ENCODE results near the gene GCGR. TPM values are rescaled to one million over a fixed set of nuclear protein-coding genes. Genes with fewer than 3 reads are reported as not detected.

GCGR gene
- total RNA-seq, 1 donor from 2014 or later = not detected

DNA sequence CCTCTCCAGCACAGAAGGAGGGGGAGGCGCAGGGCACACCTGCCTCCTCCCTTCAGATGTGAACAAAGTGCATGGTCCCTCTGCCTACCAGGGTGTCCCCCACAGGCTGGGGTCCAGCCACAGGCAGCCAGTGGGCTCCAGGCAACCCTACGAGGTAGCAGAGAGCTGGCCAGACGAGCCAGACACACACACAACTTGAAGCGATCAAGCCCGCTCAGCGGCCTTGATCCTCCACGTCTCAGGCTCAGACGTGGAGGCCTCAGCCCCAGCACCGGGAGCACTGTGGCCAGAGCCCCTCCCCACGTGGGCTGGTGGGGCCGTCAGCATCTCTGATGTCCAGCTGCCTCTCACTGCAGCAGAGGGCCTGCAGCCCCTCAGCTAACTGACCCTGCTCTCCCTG lies 20.6 kb downstream of the GCGR start:
- Mint-ChIP-seq H3K9me3 (ENCODE audit: low read depth) (no peaks in the 10 kb centered on the region), H3K4me1 (ENCODE audit: low read depth) (peaks cover 8% of the 10 kb centered on the region), H3K27me3 (ENCODE audit: low read depth) (no peaks in the 10 kb centered on the region), H3K4me3 (ENCODE audit: unreplicated experiment) (no peak overlapping the region), H3K27ac (ENCODE audit: unreplicated experiment) (no peak overlapping the region), H3K36me3 (ENCODE audit: low read depth) (peaks cover 8% of the 10 kb centered on the region)
- TF ChIP-seq, protein P1, sequence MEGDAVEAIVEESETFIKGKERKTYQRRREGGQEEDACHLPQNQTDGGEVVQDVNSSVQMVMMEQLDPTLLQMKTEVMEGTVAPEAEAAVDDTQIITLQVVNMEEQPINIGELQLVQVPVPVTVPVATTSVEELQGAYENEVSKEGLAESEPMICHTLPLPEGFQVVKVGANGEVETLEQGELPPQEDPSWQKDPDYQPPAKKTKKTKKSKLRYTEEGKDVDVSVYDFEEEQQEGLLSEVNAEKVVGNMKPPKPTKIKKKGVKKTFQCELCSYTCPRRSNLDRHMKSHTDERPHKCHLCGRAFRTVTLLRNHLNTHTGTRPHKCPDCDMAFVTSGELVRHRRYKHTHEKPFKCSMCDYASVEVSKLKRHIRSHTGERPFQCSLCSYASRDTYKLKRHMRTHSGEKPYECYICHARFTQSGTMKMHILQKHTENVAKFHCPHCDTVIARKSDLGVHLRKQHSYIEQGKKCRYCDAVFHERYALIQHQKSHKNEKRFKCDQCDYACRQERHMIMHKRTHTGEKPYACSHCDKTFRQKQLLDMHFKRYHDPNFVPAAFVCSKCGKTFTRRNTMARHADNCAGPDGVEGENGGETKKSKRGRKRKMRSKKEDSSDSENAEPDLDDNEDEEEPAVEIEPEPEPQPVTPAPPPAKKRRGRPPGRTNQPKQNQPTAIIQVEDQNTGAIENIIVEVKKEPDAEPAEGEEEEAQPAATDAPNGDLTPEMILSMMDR (IDR thresholded peaks at IDR 0.05) = no peak
- no peak for DNase-seq (ENCODE audit: low spot score)

DNA sequence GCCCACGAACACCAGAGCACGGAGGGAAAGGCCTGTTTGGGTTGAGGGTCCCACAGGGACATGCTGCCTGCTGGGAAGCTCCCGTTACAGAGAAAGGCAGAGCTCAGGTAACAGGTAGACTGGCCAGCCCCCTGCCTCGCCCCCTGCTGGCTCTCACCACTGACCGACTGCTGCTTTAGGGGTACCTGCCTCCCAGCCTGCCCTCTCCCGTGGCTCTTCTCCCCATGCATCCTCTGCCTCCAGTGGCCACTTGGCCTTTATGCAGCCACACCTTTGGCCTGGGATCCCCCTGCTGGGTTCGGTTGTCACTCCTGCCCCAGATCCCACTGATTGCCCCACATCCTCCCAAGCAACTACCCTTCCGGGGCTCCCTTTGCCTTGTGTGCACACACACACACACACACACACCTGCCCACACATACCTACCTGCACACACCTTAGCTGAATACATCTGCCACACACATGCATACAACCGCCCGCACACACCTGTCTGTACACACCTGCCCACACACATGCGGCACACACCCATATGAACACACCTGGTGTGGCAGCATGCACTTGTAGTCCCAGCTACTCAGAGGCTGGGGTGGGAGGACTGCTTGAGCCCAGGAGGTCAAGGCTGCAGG lies 22.0 kb downstream of the GCGR start:
- Mint-ChIP-seq H3K4me1 (ENCODE audit: low read depth) (peaks cover 11% of the 10 kb centered on the region), H3K4me3 (ENCODE audit: unreplicated experiment) (no peak overlapping the region), H3K27ac (ENCODE audit: unreplicated experiment) (no peak overlapping the region), H3K36me3 (ENCODE audit: low read depth) (peaks cover 8% of the 10 kb centered on the region), H3K9me3 (ENCODE audit: low read depth) (no peaks in the 10 kb centered on the region), H3K27me3 (ENCODE audit: low read depth) (no peaks in the 10 kb centered on the region)
- no peak for DNase-seq (ENCODE audit: low spot score)
- TF ChIP-seq, protein P1 (IDR thresholded peaks at IDR 0.05) = no peak

GRCh38 chr17:81828656-81829055 lies 24.7 kb downstream of the GCGR start:
- Mint-ChIP-seq H3K27ac (ENCODE audit: unreplicated experiment) (no peak overlapping the region), H3K4me1 (ENCODE audit: low read depth) (peaks cover 27% of the 10 kb centered on the region), H3K4me3 (ENCODE audit: unreplicated experiment) (no peak overlapping the region), H3K27me3 (ENCODE audit: low read depth) (no peaks in the 10 kb centered on the region), H3K9me3 (ENCODE audit: low read depth) (no peaks in the 10 kb centered on the region), H3K36me3 (ENCODE audit: low read depth) (peaks cover 2% of the 10 kb centered on the region)
- no peak for DNase-seq (ENCODE audit: low spot score)
- TF ChIP-seq, protein P1 (IDR thresholded peaks at IDR 0.05) = no peak

- TF ChIP-seq, protein P1 (IDR thresholded peaks at IDR 0.05) = no peak
- no peak for DNase-seq (ENCODE audit: low spot score)
- Mint-ChIP-seq H3K4me3 (ENCODE audit: unreplicated experiment) (no peak overlapping the region), H3K27ac (ENCODE audit: unreplicated experiment) (no peak overlapping the region), H3K27me3 (ENCODE audit: low read depth) (no peaks in the 10 kb centered on the region), H3K36me3 (ENCODE audit: low read depth) (peaks cover 1% of the 10 kb centered on the region), H3K4me1 (ENCODE audit: low read depth) (peaks cover 31% of the 10 kb centered on the region), H3K9me3 (ENCODE audit: low read depth) (no peaks in the 10 kb centered on the region)
Measured at GRCh38 chr17:81829858-81830257, 25.9 kb downstream of the GCGR start.

DNA sequence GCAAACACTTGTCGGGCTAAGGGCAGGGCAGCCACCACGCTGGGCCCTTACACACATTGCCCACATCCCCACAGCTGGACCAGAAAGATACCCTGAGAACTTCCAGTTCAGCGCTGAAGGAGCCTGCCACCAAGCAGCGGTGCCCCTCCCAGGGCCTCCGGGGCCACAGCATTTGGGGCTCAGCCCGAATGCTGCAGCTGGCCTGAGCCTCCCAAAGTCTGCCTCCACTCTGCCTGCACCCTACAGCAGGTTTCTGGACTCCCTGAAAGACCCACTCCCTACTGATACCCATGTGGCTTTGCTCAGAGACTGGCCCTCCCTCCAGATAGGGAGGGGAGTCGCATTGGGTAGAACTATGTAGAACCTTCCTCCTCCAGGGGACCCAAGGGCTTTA lies 27.6 kb downstream of the GCGR start:
- TF ChIP-seq, protein P1 (IDR thresholded peaks at IDR 0.05) = no peak
- Mint-ChIP-seq H3K27ac (ENCODE audit: unreplicated experiment) (peak overlapping the region; percentile 89), H3K4me3 (ENCODE audit: unreplicated experiment) (peak overlapping the region; percentile 92), H3K4me1 (ENCODE audit: low read depth) (peaks cover 31% of the 10 kb centered on the region), H3K9me3 (ENCODE audit: low read depth) (no peaks in the 10 kb centered on the region), H3K36me3 (ENCODE audit: low read depth) (no peaks in the 10 kb centered on the region), H3K27me3 (ENCODE audit: low read depth) (no peaks in the 10 kb centered on the region)
- DNase-seq (ENCODE audit: low spot score) = no peak

Measured in chondrocyte (in vitro differentiated cells).